GM10266 (cell line): ENCODE measurements around the gene OR51B4.

Source experiments
- DNase-seq: peaks from one replicate; pipeline ENCODE4 v3.0.0; 2012; ENCODE audit errors: extremely low spot score
- CTCF ChIP-seq: IDR thresholded peaks from 2 replicates; pipeline ENCODE4 v1.5.1; 2012; ENCODE audit warnings: mild to moderate bottlenecking, low read depth; ENCODE audit not compliant: control insufficient read depth, insufficient read depth; ENCODE audit errors: missing control alignments

Gene OR51B4, protein sequence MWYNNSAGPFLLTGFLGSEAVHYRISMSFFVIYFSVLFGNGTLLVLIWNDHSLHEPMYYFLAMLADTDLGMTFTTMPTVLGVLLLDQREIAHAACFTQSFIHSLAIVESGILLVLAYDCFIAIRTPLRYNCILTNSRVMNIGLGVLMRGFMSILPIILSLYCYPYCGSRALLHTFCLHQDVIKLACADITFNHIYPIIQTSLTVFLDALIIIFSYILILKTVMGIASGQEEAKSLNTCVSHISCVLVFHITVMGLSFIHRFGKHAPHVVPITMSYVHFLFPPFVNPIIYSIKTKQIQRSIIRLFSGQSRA

DNA sequence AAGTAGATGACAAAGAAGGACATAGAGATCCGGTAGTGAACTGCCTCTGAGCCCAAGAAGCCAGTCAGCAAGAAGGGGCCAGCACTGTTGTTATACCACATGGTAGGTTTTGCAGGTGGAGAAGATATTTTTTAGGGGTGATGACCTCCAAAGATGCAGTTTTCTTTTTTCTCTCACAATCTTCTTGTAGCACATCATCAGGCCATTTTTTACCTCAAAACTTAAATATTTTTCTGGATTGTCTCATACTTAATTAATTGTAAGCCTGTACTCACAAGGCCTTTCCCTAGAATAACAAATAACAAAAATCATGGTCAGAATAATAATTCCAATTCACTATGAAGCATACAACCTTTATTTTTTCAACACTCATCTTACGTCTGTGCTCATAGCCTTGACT lies at the start of gene OR51B4:
Gene OR51B4 (minus strand): TSS at position 101 of the 400 bp plus-strand sequence. CDS start 0 bp downstream, at position 101.
- DNase-seq, result no peak
- no peak for TF ChIP-seq CTCF

DNA sequence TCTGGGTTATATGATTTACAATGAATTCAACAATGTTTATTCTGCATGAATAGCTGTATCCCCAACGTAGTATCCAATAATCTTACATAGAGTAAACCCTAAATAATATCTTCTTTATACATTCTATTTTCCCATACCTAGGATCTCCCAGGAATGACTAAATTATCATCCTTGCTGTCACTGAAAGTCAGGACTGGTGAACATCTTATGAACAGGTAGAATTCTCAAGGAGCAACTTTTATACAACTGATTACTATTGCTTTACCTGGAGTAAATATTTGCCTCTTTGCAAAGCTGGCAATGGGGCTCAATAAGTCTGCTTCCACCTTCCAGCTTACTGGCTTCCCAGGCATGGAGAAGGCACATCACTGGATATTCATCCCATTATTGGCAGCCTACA lies 49.5 kb upstream of the OR51B4 start, which contains the start of gene OR51B6:
Gene OR51B6 (plus strand): TSS at position 301 of the 400 bp plus-strand sequence. CDS start 0 bp downstream, at position 301.
- DNase-seq, result no peak
- no peak for TF ChIP-seq CTCF

GRCh38 chr11:5349550-5349949 lies 47.8 kb upstream of the OR51B4 start:
- TF ChIP-seq CTCF, result no peak
- no peak for DNase-seq

GRCh38 chr11:5348551-5349194 lies 46.9 kb upstream of the OR51B4 start:
- no peak for TF ChIP-seq CTCF
- DNase-seq, result no peak

GRCh38 chr11:5345831-5346230 lies 44.1 kb upstream of the OR51B4 start:
- no peak for DNase-seq
- no peak for TF ChIP-seq CTCF

DNA sequence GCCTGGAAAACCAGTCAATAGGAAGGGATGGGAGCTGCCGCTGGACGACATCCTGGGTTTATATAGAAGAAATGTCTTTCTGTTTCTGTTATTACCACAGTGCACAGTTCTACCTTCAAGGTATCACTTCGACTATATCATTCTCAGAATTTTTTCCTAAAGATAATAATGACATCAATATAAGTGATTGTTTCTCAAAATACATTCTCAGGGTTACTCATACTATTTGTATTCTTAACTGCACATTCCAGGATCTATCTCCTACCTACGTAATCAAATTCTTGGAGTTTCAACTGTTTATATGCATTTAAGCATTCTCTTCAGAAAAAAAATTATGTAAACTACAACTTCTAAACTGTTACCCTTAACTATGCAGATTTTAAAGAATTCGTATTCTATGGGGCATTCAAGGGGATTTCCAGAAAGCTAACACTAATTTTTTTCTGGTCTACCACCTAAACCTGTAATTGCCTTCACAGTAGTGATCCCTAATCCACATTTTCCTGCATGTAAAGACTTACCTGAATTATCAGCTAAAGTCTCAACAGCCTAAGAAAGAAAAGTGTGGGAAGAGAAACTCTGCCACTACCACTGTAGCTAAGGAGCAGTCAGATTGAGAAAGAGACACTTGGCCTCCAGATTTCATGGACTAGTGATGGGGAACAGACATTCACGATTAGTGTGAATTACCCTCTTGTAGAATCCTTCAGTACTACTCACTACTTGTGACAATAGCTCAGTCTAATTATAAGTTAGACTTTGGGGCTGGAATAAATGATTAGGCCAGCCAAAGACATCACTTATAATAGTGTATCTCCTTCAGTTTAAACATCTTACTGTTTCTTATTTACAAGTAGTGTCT lies 42.0 kb upstream of the OR51B4 start, which contains the start of gene OR51B5:
Gene OR51B5 (minus strand): TSS at position 51 of the 862 bp plus-strand sequence. CDS start 0 bp downstream, at position 51.
- TF ChIP-seq CTCF, result no peak
- DNase-seq, result no peak
